Epidermal melanocyte (primary cell): ENCODE measurements around the gene RAPGEFL1.
"Not testable (repeated sequence)": the region's sequence is repeated elsewhere in the genome, so short reads cannot be mapped to it uniquely, and the experiment has no call there.

ENCODE experiments used
- DNase-seq: peaks from one replicate; pipeline ENCODE4 v3.0.0; 2011; ENCODE audit warnings: low spot score; ENCODE audit not compliant: insufficient read length

RAPGEFL1 gene

GRCh38 chr17:40203131-40203530, 25.9 kb downstream of the RAPGEFL1 start:
- DNase-seq = no peak

DNA sequence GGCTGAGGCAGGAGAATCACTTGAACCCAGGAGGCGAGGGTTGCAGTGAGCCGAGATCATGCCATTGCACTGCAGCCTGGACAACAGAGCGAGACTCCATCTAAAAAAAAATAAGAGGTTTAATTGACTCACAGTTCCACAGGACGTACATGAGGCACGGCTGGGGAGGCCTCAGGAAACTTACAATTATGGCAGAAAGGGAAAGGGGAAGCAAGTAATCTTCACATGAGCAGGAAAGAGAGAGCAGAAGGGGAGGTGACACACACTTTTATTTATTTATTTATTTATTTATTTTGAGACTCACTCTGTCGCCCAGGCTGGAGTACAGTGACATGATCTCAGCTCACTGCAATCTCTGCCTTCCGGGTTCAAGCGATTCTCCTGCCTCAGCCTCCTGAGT, 28.9 kb downstream of the RAPGEFL1 start:
- DNase-seq = not testable (repeated sequence)

DNA sequence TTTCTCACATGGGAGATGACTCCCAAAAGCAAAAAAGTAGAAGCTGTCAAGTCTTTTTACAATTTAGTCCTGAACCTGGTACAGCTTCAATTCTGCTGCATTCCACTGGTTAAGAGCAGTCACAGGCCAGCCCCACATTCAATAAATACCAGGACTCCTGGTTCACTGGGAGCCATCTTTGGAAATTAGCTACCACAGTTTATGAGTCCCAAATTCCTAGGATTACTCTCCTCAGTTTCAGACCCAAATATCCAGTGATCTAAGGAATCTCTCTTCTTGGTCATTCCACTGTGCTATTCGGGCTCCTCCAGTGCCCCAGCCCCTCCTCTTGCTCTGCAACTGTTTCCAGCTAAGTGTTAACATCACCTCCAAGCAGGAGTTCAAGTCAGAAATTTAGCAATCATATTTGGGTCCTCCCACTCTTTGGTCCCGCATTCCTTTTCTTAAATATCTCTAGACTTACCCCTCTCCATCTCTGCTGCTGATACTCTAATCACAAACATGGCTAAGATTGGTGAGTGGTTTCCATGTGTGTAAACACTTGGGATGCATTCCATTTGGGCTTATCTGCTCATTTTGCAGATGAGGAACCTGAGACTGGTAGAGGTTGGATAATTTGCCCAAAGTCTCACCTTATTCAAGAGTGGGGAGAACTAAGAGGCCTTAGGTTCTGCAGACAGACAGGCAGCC, 32.3 kb downstream of the RAPGEFL1 start:
- DNase-seq = peak; percentile 22

GRCh38 chr17:40213914-40214313, 36.6 kb downstream of the RAPGEFL1 start:
- not testable (repeated sequence) for DNase-seq

GRCh38 chr17:40218006-40218739, 40.9 kb downstream of the RAPGEFL1 start:
- no peak for DNase-seq

DNA sequence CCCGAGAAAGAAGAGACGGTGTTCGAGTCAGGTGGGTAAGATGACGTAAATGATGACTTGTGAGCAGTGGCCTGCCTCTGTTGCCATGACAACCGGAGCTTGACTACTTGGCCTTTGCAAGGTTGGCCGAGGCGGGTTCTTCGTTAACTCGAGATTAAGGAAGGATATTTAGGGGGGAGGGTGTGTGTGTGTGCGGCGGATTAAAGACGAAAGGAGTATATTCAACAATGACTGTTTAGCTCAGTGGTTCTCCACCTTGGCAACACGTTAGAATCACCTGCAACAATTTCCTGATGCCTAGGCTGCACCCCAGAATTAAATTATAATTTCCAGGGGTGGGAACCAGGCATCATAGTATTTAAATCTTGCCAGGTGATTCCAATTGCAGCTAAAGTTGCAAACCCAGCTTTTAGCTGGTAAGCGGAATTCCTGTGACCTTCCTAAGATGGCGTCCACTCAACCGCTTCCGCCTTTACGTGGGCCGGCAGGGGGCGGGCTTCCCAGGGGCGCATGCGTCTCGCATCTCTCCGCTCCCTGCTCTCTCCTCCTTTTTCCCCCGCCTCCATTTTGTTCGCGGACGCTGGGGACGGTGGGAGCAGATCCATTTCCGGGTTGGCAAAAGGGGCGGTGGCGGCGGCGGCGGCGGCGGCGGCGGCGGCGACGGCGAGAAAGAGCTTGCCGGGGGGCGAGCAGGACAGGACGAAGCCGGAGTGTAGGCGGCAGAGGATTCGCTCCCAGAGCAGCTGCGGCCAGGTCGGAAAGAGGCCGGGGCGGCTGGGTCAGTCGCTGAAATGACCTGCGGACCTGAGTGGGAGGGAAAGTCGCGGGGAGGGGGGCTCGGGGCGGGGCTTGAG, 41.7 kb downstream of the RAPGEFL1 start, which contains the start of gene WIPF2:
Gene WIPF2, plus strand, starts transcription at position 565 of the 854 bp plus-strand sequence. CDS start 37,156 bp downstream, outside the sequence.
- peak; percentile 96 for DNase-seq

- DNase-seq = peak; percentile 38
Observed at GRCh38 chr17:40219594-40220338, 42.5 kb downstream of the RAPGEFL1 start.

- peak; percentile 26 for DNase-seq
Observed at GRCh38 chr17:40224718-40225550, 47.7 kb downstream of the RAPGEFL1 start.

DNA sequence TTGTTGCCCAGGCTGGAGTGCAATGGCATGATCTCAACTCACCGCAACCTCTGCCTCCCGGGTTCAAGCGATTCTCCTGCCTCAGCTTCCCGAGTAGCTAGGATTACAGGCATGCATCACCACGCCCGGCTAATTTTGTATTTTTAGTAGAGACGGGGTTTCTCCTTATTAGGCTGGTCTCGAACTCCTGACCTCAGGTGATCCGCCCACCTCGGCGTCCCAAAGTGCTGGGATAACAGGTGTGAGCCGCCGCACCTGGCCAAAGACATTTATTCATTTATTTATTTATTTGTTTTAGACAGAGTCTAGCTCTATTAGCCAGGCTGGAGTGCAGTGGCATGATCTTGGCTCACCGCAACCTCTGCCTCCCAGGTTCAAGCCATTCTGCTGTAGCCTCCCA, 51.9 kb downstream of the RAPGEFL1 start:
- DNase-seq = not testable (repeated sequence)

DNA sequence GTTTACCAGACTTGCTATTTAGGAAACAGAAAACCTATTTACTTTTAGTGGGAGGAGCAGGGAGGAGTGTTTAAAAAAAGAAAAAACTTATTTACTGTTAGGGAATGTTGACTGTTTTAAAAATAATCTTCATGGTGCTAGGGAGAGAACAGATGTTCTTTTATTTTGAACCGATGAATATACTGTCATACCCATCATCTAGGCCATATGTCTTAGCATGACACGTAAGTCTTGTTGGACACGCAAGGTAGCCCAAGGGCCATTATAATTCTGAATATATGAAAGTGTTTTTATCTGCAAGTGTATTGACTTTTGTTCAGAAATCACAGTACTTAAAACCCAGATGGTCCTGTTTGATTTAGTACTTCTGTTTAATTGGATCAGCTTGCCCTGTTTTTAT, 53.4 kb downstream of the RAPGEFL1 start:
- peak; percentile 49 for DNase-seq

DNA sequence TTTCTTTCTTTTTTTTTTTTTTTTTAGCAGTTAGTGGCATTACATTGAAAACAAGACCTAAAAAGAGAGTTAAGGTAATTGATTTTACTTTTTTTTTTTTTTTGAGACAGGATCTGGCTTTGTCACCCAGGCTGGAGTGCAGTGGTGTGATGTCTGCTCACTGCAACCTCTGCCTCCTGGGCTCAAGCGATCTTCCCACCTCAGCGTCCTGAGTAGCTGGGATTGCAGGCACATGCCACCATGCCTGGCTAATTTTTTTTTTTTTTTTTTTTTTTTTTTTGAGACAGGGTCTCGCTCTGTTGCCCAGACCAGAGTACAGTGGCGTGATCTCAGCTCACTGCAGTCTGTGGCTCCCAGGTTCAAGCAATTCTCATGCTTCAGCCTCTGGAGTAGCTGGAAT, 54.7 kb downstream of the RAPGEFL1 start:
- DNase-seq = not testable (repeated sequence)

DNA sequence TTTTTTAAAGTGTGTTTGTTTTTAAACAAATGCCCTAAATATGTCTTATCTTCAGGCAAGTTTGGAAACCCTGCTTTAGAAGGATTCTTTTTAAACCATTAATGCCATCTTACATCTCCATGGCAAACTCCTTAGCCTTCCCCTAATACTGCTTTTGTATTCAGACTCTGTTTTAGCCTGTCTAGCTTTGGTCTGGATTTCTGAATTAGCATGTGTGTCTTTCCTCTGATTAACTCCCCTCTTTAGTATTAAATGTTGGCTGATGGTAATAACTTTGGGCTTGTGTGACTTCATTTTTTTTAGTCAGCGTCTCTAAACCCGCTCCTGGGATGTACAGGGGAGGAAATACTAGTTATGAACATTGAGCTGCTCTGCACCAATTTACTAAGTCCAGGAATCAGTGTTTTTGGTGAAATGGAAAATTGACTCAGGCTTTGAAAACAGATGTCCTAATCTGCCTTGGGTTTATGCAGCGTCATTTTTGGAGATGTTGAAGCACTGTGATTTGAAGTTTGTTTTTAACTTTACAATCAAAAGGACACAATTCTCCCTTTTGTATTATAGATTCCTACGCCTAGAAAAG, 64.1 kb downstream of the RAPGEFL1 start:
- DNase-seq = no peak

GRCh38 chr17:40242774-40243173, 65.5 kb downstream of the RAPGEFL1 start:
- DNase-seq = no peak

- DNase-seq = no peak
Observed at GRCh38 chr17:40243761-40244160, 66.5 kb downstream of the RAPGEFL1 start.

DNA sequence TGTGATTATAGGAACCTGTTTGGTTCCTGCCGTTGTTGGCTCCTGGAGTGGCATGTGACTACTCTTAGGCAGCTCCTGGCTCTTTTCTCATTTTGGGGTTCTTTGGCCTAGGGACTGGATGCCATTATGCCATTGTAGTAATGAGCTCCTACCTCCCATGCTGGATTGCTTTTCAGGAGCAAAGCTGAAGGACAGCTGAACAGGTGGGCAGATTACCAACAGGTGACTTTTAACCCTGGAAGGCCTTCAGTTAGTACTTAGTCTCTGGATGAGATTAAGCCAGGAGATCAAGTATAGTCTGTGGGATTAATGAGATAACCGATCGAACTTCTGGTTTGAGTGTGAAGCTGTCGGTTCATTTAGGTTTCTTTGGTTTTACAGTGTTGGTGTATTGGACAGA, 67.0 kb downstream of the RAPGEFL1 start:
- no peak for DNase-seq
